DND-41 (cell line): ENCODE data around the gene RIPOR2.

Source experiments
- ATAC-seq: fragments of 200-7000 bp; cut with Tn5 transposase; 3 replicates; pipeline ENCODE4 v1.9.1; 2021; ENCODE audit warnings: low read depth; ENCODE audit not compliant: insufficient read depth
- DNase-seq: peaks from one replicate; pipeline ENCODE4 v3.0.0-alpha.2; 2020
- H2AFZ ChIP-seq: 2 replicates; pipeline ENCODE4 v1.6.0; 2012; ENCODE audit warnings: low read depth, low read length
- H3K27ac ChIP-seq: 2 replicates; pipeline ENCODE4 v1.5.1; 2012; ENCODE audit warnings: low read length, inconsistent platforms
- H3K27me3 ChIP-seq: fragments of 200-600 bp; sonication (generic); 2 replicates; pipeline ENCODE4 v1.6.0; 2012; ENCODE audit warnings: low read length, mild to moderate bottlenecking, inconsistent platforms; ENCODE audit not compliant: insufficient read depth, poor library complexity
- H3K36me3 ChIP-seq: 2 replicates; pipeline ENCODE4 v1.5.1; 2012; ENCODE audit warnings: low read length, inconsistent platforms; ENCODE audit not compliant: insufficient read depth
- H3K4me1 ChIP-seq: 2 replicates; pipeline ENCODE4 v1.5.1; 2012; ENCODE audit warnings: mild to moderate bottlenecking, low read length; ENCODE audit not compliant: insufficient read depth
- H3K4me2 ChIP-seq: 2 replicates; pipeline ENCODE4 v1.6.0; 2012; ENCODE audit warnings: mild to moderate bottlenecking, moderate library complexity, low read length, inconsistent platforms; ENCODE audit not compliant: insufficient read depth
- H3K4me3 ChIP-seq, 2 experiments: fragments of 200-600 bp in 1 of 2; shearing (Covaris generic) in 1 of 2; 2 replicates each; pipeline ENCODE4 v1.5.1; 2012 to 2016; ENCODE audit warnings: inconsistent platforms in 2 of 2, low read length in 2 of 2, mild to moderate bottlenecking in 2 of 2, low read depth in 1 of 2, moderate library complexity in 1 of 2
- H3K79me2 ChIP-seq: 2 replicates; pipeline ENCODE4 v1.6.0; 2012; ENCODE audit warnings: low read length, inconsistent platforms; ENCODE audit not compliant: insufficient read depth
- H3K9ac ChIP-seq: 2 replicates; pipeline ENCODE4 v1.6.0; 2012; ENCODE audit warnings: low read depth, mild to moderate bottlenecking, inconsistent platforms, low read length, moderate library complexity
- H3K9me3 ChIP-seq: 2 replicates; pipeline ENCODE4 v1.5.1; 2012; ENCODE audit warnings: low read length, moderate library complexity, mild to moderate bottlenecking, inconsistent platforms; ENCODE audit not compliant: insufficient read depth, severe bottlenecking
- H4K20me1 ChIP-seq: 2 replicates; pipeline ENCODE4 v1.6.0; 2012; ENCODE audit warnings: low read length; ENCODE audit not compliant: insufficient read depth
- EZH2 ChIP-seq: IDR thresholded peaks from 3 replicates; pipeline ENCODE4 v1.6.1; 2012; ENCODE audit warnings: borderline replicate concordance, low read depth, mild to moderate bottlenecking, moderate library complexity, low read length, inconsistent platforms; ENCODE audit not compliant: severe bottlenecking
- TF ChIP-seq, protein P1 (sequence below): IDR thresholded peaks from 2 replicates; pipeline ENCODE4 v1.5.1; 2012; ENCODE audit warnings: borderline replicate concordance, low read length, moderate library complexity, mild to moderate bottlenecking; ENCODE audit not compliant: poor library complexity, severe bottlenecking; ENCODE audit errors: extremely low read depth

Gene RIPOR2

DNA sequence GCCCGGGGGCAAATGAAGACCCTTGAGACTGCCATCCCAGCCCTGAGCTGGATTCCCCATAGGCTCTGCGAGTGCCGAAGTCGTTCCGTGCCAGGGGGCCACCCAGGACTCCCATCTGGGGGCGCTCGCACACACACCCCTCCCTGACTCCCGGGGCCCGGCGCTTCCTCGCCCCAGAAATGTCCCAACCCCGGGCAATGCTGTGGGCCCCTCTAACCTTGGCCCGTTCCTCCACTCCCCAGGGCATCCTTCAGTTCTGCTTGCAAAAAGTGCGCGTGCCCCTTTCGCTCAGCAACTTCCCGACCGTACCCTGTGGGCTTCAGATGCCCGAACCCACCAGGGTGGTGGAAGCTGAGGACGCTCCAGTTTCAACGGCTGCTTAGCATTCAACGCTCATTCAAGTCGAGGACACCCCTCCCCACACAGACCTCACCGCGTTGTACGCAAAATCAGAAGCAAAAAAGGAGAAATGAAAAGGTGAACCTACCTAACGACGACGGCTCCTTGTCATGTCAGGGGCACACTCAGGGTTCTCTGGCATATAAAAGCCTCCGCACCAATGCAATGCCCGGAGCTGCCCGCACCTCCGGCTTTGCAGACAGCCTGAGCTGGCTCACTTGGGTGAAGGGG is 25.3 kb downstream of the RIPOR2 start:
- Histone ChIP-seq H3K27me3 (no peaks in the 10 kb centered on the region), H3K79me2 (peaks cover 2% of the 10 kb centered on the region), H2AFZ (no peak overlapping the region), H3K9ac (no peak overlapping the region), H3K4me2 (no peak overlapping the region), H3K36me3 (no peaks in the 10 kb centered on the region), H3K4me1 (peaks cover 10% of the 10 kb centered on the region), H3K4me3 (no peak overlapping the region), H3K27ac (no peak overlapping the region), H4K20me1 (no peaks in the 10 kb centered on the region), H3K9me3 (no peaks in the 10 kb centered on the region)
- DNase-seq (no peak), ATAC-seq (no peak)
- TF ChIP-seq EZH2 = no peak
- TF ChIP-seq, protein P1, sequence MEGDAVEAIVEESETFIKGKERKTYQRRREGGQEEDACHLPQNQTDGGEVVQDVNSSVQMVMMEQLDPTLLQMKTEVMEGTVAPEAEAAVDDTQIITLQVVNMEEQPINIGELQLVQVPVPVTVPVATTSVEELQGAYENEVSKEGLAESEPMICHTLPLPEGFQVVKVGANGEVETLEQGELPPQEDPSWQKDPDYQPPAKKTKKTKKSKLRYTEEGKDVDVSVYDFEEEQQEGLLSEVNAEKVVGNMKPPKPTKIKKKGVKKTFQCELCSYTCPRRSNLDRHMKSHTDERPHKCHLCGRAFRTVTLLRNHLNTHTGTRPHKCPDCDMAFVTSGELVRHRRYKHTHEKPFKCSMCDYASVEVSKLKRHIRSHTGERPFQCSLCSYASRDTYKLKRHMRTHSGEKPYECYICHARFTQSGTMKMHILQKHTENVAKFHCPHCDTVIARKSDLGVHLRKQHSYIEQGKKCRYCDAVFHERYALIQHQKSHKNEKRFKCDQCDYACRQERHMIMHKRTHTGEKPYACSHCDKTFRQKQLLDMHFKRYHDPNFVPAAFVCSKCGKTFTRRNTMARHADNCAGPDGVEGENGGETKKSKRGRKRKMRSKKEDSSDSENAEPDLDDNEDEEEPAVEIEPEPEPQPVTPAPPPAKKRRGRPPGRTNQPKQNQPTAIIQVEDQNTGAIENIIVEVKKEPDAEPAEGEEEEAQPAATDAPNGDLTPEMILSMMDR = no peak

DNA sequence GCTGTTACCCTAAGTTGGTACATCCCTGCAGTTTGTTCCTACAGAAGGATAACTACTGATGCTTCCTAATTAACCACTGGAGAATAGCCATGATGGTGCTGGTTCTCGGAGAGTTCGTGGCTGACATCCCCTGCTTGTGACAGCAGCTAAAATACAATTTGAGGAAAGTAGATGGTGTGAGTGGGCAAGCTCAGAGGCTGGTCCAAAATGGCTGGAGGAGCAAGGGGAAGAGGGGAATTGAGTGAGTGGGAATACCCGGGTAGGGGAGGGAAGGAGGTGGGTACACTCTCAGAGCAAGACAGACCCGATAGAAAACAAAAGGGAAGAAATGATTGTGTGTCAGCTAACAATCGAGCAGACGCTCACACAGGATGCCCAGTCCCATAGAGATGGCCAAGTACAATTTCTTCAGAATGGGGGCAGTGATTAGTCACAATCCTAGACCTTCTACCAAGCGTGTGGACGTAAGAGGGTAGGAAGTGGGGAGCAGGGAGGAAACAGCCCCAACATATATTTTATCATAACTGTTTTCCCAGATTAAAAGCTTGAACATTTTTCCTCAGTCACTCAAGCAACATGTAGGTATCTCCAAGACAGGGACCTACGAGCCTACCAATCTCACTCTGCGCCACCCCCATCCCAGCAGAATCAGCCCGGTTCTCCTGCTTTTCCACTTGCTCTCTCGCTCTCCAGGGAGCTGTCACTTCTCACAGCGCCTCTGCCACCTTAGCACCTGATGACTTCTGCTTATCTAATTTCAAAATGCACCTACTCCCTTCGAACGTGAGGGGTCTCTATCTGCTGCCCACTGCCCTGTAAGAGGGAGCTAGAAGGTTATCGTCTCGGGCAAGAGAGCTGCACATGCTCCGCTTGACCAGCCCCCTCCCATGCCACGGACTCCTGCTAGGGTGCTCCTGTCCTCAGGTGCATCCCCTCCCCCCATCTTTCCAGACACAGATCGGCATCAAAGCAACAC is 26.2 kb downstream of the RIPOR2 start:
- no peak for DNase-seq
- Histone ChIP-seq H3K79me2 (peaks cover 2% of the 10 kb centered on the region), H3K4me3 (no peak overlapping the region), H3K4me1 (peaks cover 10% of the 10 kb centered on the region), H3K9ac (no peak overlapping the region), H3K4me2 (no peak overlapping the region), H4K20me1 (no peaks in the 10 kb centered on the region), H3K27ac (no peak overlapping the region), H2AFZ (no peak overlapping the region), H3K27me3 (no peaks in the 10 kb centered on the region), H3K9me3 (no peaks in the 10 kb centered on the region), H3K36me3 (no peaks in the 10 kb centered on the region)
- TF ChIP-seq, protein P1 = no peak
- no peak for TF ChIP-seq EZH2
- ATAC-seq = no peak

DNA sequence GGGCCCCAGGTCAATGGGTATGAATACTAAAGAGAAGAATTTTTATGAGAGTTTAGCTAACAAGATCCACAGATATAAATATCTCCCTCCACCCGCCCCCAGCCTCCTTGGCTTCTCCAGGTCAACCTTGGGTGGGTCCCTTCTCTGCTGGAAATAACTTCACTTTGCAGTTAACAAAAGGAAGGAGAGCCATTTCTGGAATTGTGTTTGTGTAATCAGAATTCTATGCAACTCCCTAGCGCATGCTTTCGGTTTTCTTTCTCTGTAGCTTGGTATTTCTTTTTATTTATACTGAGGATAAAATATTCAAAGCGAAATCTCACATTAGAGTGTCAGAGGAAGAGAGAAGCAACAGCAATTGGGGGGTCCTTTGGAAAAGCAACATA is 27.1 kb downstream of the RIPOR2 start:
- Histone ChIP-seq H3K9me3 (no peaks in the 10 kb centered on the region), H3K79me2 (peaks cover 2% of the 10 kb centered on the region), H4K20me1 (no peaks in the 10 kb centered on the region), H3K4me1 (peaks cover 10% of the 10 kb centered on the region), H3K36me3 (no peaks in the 10 kb centered on the region), H2AFZ (no peak overlapping the region), H3K4me3 (no peak overlapping the region), H3K27ac (no peak overlapping the region), H3K9ac (no peak overlapping the region), H3K4me2 (no peak overlapping the region), H3K27me3 (no peaks in the 10 kb centered on the region)
- no peak for TF ChIP-seq EZH2
- TF ChIP-seq, protein P1 = no peak
- ATAC-seq (no peak), DNase-seq (no peak)
